ENCODE measurements around the gene PLXNA1. TPM values are rescaled to one million over a fixed set of nuclear protein-coding genes. Genes with fewer than 3 reads are reported as not detected.

PLXNA1 gene
- total RNA-seq, 1 donor from 2014 or later, result 63.3 TPM

DNA sequence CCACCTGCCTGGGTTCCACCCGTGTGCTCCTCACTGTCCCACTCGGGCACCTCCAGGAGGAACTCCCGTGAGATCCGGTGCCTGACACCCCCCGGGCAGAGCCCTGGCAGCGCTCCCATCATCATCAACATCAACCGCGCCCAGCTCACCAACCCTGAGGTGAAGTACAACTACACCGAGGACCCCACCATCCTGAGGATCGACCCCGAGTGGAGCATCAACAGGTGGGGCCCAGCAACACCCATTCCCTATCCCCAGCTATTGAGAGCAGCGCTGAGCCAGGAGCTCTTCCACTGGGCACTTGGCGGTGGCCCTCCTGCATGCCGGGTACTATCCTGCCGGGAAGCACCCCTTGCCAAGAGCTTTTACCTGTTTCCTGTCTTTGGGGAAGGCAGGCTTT is 33.5 kb downstream of the PLXNA1 start:
- Histone ChIP-seq H3K9ac (ENCODE audit: low read length) (no peak overlapping the region), H2AFZ (ENCODE audit: low read depth, low read length) (no peak overlapping the region), H3K4me2 (ENCODE audit: low read length) (no peak overlapping the region), H3K27ac (ENCODE audit: low read depth, low read length) (no peak overlapping the region), H3K27me3 (ENCODE audit: insufficient read depth, low read length) (no peaks in the 10 kb centered on the region), H3K9me3 (ENCODE audit: insufficient read depth, low read depth, low read length) (no peaks in the 10 kb centered on the region), H3K36me3 (ENCODE audit: insufficient read depth, low read length) (no peaks in the 10 kb centered on the region), H4K20me1 (ENCODE audit: insufficient read depth, low read length) (peaks cover 34% of the 10 kb centered on the region), H3K4me1 (ENCODE audit: insufficient read depth, low read length) (peaks cover 14% of the 10 kb centered on the region), H3K79me2 (ENCODE audit: insufficient read depth, low read length) (no peaks in the 10 kb centered on the region), H3K4me3 (ENCODE audit: insufficient read depth, low read depth, low read length) (no peak overlapping the region)
- FAIRE-seq (no peak), DNase-seq (ENCODE audit: low read depth) (no peak)
- H3K4me3 Mint-ChIP-seq (ENCODE audit: unreplicated experiment), result no peak overlapping the region
- H3K4me1 Mint-ChIP-seq (ENCODE audit: low read depth, unreplicated experiment), result peaks cover 12% of the 10 kb centered on the region
- H3K27ac Mint-ChIP-seq (ENCODE audit: unreplicated experiment), result no peak overlapping the region
- no peaks in the 10 kb centered on the region for H3K9me3 Mint-ChIP-seq (ENCODE audit: unreplicated experiment)
- peaks cover 15% of the 10 kb centered on the region for H3K36me3 Mint-ChIP-seq (ENCODE audit: low read depth, unreplicated experiment)
- H3K27me3 Mint-ChIP-seq (ENCODE audit: low read depth, unreplicated experiment), result no peaks in the 10 kb centered on the region
- TF ChIP-seq EZH2 (IDR thresholded peaks at IDR 0.05; ENCODE audit: insufficient read depth, low read length), result no peak
- TF ChIP-seq, protein P1, sequence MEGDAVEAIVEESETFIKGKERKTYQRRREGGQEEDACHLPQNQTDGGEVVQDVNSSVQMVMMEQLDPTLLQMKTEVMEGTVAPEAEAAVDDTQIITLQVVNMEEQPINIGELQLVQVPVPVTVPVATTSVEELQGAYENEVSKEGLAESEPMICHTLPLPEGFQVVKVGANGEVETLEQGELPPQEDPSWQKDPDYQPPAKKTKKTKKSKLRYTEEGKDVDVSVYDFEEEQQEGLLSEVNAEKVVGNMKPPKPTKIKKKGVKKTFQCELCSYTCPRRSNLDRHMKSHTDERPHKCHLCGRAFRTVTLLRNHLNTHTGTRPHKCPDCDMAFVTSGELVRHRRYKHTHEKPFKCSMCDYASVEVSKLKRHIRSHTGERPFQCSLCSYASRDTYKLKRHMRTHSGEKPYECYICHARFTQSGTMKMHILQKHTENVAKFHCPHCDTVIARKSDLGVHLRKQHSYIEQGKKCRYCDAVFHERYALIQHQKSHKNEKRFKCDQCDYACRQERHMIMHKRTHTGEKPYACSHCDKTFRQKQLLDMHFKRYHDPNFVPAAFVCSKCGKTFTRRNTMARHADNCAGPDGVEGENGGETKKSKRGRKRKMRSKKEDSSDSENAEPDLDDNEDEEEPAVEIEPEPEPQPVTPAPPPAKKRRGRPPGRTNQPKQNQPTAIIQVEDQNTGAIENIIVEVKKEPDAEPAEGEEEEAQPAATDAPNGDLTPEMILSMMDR (IDR thresholded peaks at IDR 0.05; ENCODE audit: insufficient read depth, low read depth, low read length), result no peak

- Histone ChIP-seq H4K20me1 (ENCODE audit: insufficient read depth, low read length) (peaks cover 27% of the 10 kb centered on the region), H3K36me3 (ENCODE audit: insufficient read depth, low read length) (no peaks in the 10 kb centered on the region), H3K4me3 (ENCODE audit: insufficient read depth, low read depth, low read length) (no peak overlapping the region), H3K4me1 (ENCODE audit: insufficient read depth, low read length) (peaks cover 7% of the 10 kb centered on the region), H3K9ac (ENCODE audit: low read length) (no peak overlapping the region), H3K9me3 (ENCODE audit: insufficient read depth, low read depth, low read length) (no peaks in the 10 kb centered on the region), H3K4me2 (ENCODE audit: low read length) (no peak overlapping the region), H3K27ac (ENCODE audit: low read depth, low read length) (no peak overlapping the region), H3K27me3 (ENCODE audit: insufficient read depth, low read length) (no peaks in the 10 kb centered on the region), H3K79me2 (ENCODE audit: insufficient read depth, low read length) (no peaks in the 10 kb centered on the region), H2AFZ (ENCODE audit: low read depth, low read length) (no peak overlapping the region)
- H3K27me3 Mint-ChIP-seq (ENCODE audit: low read depth, unreplicated experiment), result no peaks in the 10 kb centered on the region
- no peaks in the 10 kb centered on the region for H3K9me3 Mint-ChIP-seq (ENCODE audit: unreplicated experiment)
- peaks cover 18% of the 10 kb centered on the region for H3K36me3 Mint-ChIP-seq (ENCODE audit: low read depth, unreplicated experiment)
- peaks cover 12% of the 10 kb centered on the region for H3K4me1 Mint-ChIP-seq (ENCODE audit: low read depth, unreplicated experiment)
- TF ChIP-seq EZH2 (IDR thresholded peaks at IDR 0.05; ENCODE audit: insufficient read depth, low read length), result no peak
- TF ChIP-seq, protein P1 (IDR thresholded peaks at IDR 0.05; ENCODE audit: insufficient read depth, low read depth, low read length), result no peak
- DNase-seq (ENCODE audit: low read depth) (no peak), FAIRE-seq (no peak)
- no peak overlapping the region for H3K4me3 Mint-ChIP-seq (ENCODE audit: unreplicated experiment)
- no peak overlapping the region for H3K27ac Mint-ChIP-seq (ENCODE audit: unreplicated experiment)
Observed at GRCh38 chr3:127017229-127017628, 34.3 kb downstream of the PLXNA1 start.

- no peak overlapping the region for H3K4me3 ChIP-seq (ENCODE audit: insufficient read depth, low read depth, low read length)
- no peak overlapping the region for H3K4me2 ChIP-seq (ENCODE audit: low read length)
- Mint-ChIP-seq H3K27ac (ENCODE audit: unreplicated experiment) (no peak overlapping the region), H3K4me3 (ENCODE audit: unreplicated experiment) (no peak overlapping the region), H3K4me1 (ENCODE audit: low read depth, unreplicated experiment) (peaks cover 12% of the 10 kb centered on the region), H3K27me3 (ENCODE audit: low read depth, unreplicated experiment) (no peaks in the 10 kb centered on the region), H3K36me3 (ENCODE audit: low read depth, unreplicated experiment) (peaks cover 19% of the 10 kb centered on the region), H3K9me3 (ENCODE audit: unreplicated experiment) (no peaks in the 10 kb centered on the region)
- H3K27me3 ChIP-seq (ENCODE audit: insufficient read depth, low read length), result no peaks in the 10 kb centered on the region
- no peak overlapping the region for H3K9ac ChIP-seq (ENCODE audit: low read length)
- no peaks in the 10 kb centered on the region for H3K9me3 ChIP-seq (ENCODE audit: insufficient read depth, low read depth, low read length)
- H4K20me1 ChIP-seq (ENCODE audit: insufficient read depth, low read length), result peaks cover 21% of the 10 kb centered on the region
- H2AFZ ChIP-seq (ENCODE audit: low read depth, low read length), result no peak overlapping the region
- H3K36me3 ChIP-seq (ENCODE audit: insufficient read depth, low read length), result no peaks in the 10 kb centered on the region
- H3K4me1 ChIP-seq (ENCODE audit: insufficient read depth, low read length), result peaks cover 7% of the 10 kb centered on the region
- no peaks in the 10 kb centered on the region for H3K79me2 ChIP-seq (ENCODE audit: insufficient read depth, low read length)
- H3K27ac ChIP-seq (ENCODE audit: low read depth, low read length), result no peak overlapping the region
- TF ChIP-seq, protein P1 (IDR thresholded peaks at IDR 0.05; ENCODE audit: insufficient read depth, low read depth, low read length), result no peak
- TF ChIP-seq EZH2 (IDR thresholded peaks at IDR 0.05; ENCODE audit: insufficient read depth, low read length), result no peak
- DNase-seq (ENCODE audit: low read depth) (no peak), FAIRE-seq (no peak)
Observed at GRCh38 chr3:127017781-127018180, 34.9 kb downstream of the PLXNA1 start.

Measured in astrocyte (in vitro differentiated cells and primary cell).